ENCODE measurements around the gene PRDM8.
A peak's percentile ranks its signal among the peaks of the same experiment; 100 is the strongest.
"Not testable (repeated sequence)": the region's sequence is repeated elsewhere in the genome, so short reads cannot be mapped to it uniquely, and the experiment has no call there.

PRDM8 gene

DNA sequence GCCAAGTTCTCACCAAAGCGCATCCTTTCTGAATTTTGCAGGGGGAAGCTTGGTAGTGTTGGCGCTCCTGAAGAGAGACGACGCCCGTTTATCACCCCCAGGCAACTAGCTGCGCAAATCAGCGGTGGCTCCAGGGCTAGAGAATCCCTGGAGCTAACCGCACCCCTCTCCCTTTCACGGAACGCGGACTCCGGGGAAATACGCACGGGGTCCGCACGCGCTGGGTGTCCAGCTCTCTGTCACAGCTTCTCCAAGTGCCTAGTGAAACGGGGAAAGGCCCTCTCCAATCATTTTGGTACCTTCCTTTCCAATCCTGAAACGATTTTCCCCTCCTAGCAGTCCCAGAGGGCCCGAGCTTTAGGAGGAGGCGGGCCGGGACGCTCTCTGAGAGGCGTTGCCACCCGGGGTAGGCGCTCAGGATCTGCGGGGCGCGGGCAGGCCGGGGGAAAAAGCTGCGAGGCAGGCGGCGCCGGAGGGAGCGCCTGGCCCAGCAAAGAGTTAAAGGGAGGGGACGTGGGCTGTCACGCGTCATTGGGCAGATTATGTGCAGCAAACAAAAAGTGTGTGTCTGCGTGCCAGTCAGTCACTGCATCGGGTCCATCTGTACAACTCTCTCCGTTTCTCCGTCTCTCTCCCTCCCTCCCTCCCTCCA is at the start of gene PRDM8:
Gene PRDM8, plus strand, starts transcription at position 582 of the 652 bp plus-strand sequence. CDS start 2,578 bp downstream, outside the sequence.
- no peak for DNase-seq (ENCODE audit: low read depth in 2 of 2)

DNA sequence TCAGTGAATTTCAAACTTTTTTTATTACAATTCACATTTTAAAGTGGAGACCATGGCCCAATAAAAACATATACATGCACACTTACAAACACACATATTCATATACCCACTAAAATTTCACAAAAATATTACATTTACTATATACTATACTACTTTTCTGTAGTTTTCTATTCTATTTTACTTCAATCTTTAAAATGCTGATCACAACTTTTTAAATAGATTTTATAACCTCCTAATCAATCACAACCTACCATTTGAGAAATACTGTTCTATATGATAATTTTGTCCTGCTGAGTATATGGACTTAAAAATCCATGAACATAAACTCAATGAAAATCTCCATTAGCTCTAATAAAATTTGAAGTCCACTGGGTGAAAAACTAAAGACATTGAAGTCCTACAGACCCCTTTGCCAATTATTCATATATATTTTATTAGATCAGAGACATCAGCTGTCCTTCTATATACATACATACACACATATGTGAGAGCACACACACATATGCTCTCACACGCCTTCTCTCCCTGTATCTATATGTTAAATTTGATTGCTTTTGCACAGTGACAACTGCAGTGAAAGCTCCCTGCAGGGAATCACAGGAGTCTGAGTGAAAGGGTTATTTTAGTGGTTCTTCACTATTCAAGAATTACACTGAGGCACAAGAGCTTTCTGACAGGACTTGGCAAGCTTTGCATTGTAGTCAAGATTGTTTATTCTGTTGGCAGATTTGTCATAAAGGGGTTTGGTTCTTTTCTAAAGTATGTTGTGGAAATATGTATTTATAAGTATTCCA is 46.7 kb upstream of the PRDM8 start:
- DNase-seq (ENCODE audit: low read depth in 2 of 2) = no peak

DNA sequence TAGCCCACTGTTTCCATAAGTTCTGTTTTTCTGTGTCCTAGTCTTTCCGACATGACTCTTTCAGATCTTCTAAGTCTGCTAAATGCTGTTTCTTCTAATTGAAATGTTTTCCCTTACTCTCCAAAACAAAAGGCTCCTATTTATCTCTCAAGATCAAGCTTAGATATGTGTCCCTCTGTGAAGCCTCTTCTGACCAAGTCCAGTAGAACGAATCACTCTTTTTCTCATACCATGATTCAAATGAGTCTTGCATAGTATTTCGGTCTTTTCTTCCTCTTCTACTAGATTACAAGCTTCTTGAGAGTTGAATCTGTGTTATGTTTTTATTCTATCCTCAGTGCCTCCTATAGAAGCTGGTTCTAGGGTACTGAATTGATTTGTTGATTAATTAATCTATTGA is 45.3 kb upstream of the PRDM8 start:
- DNase-seq (ENCODE audit: low read depth in 2 of 2) = no peak

DNA sequence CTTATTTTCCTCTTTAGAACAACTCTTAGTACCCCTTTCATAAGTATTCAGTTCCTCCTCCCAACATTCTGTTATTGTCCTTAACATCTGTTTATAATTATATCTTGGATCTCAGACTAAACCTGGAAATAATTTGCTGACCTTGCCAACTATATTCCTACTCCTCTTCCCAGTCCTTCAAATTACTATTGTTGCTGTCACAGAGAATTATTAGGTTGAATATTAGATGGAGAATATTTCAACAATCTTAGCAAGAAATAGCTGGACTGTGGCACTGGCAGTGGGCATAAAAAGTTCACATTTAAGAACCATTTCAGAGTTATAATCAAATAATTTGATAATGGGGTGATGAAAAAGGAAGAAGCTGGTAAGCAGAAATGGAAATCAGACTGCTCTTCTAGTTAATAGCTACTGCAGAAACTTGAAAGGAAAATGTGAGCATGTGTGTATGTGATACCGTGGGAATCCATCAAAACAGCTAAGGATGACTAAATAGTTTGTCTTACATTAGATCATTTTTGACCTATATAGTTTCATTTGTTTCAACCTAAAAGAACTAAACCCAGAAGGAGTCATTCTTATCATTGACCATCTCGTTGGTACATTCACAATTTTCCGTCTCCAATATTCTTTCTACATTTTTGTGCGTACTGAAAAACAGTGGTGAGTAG is 43.3 kb upstream of the PRDM8 start:
- peak in 1 of 2 experiments; percentile 18 for DNase-seq (ENCODE audit: low read depth in 2 of 2)

DNA sequence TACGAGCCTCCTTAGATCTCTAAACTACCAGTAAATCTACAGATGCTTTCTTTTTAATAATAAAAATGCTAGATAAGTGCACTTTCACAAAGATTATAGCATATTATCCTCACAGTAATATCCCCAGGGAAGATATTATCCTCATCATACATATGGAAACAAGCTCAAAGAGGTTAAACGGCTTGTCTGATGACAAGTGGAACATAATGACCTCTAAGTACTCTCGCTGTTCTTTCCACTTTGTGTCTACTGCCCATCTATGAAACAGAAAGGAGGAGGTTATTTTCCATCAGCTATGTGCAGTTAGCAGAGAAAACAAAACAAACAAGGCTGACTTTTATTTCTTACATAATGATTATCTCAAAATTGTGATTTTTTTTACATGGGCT is 42.8 kb upstream of the PRDM8 start:
- DNase-seq (ENCODE audit: low read depth in 2 of 2) = no peak

DNA sequence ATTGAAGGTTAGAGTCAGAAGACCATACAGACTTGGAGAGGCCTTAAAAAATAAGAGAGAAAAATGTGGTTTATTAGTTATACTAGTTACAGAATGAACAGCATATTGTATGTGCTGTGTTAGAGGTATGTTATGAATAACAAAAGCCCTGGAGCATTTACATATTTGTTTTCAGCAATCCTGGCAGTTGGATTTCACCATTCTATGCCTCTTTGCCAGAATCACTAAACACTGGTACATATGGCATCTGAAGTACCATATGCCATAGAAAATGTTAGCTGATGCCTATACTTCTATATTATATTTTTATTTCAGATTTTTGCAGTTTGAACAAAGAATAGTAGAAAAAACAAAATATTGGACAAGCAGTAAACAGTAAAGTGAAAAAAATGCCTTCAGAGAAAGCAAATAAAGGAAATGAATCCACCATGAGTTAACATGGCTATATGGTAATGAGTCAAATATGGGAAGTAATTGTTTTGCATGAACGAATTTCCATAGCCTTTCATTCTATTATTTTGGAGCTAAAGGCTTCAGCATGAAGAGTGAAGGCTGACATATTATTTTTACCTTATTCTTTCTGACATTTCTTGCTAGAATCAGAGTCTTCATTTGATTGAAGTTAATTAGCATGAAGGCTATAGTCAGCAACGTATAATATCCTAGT is 41.9 kb upstream of the PRDM8 start:
- no peak for DNase-seq (ENCODE audit: low read depth in 2 of 2)

DNA sequence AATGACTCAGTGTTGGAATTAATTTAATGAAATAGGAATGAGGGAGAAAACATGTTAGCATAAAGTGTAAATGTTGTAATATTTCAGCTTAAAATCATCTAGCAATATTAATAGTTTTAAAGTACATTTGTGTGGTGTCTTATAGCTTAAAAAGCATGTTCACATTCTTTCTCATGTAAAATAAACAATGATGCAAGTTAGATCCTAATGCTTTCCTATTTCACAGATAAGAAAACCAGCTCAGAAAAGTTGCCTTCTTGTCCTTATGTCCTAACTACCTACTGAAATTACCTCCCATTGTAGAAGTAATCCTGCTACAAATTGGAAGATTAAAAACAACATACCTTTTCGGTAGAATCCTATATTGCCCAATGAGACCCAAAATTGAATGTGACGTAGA is 40.9 kb upstream of the PRDM8 start:
- no peak for DNase-seq (ENCODE audit: low read depth in 2 of 2)

DNA sequence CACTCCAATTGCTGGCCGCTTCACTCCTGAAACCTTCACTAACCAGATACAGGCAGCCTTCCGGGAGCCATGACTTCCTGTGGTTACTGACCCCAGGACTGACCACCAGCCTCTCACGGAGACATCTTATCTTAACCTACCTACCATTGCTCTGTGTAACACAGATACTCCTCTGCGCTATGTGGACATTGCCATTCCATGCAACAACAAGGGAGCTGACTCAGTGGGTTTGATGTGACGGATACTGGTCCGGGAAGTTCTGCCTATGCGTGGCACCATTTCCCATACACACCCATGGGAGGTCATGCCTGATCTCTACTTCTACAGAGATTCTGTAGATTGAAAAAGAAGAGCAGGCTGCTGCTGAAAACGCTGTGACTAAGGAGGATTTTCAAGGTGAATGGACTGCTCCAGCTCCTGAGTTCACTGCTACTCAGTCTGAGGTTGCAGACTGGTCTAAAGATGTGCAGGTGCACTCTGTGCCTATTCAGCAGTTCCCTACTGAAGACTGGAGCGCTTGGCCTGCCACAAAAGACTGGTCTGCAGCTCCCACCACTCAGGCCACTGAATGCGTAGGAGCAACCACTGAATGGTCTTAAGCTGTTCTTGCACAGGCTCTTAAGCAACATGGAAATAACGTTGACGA is 35.8 kb upstream of the PRDM8 start:
- no peak for DNase-seq (ENCODE audit: low read depth in 2 of 2)

DNA sequence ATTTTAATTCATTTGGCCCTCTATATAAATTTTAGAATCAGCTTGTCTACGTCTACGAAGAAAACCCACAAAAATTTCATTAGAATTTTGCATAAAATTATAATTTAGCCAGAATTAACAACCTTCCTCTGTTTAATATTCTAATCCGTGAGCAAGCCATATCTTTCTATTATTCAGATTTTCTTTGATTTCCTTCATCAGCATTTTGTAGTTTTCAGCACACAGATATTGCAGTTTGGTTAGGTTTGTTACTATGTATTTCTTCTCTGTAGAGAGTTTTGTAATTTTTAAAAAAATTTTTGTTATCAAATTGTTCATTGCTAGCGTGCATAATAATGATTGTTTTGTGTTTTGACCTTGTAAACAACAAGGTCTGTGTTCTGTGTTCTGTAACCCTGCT is 34.9 kb upstream of the PRDM8 start:
- DNase-seq (ENCODE audit: low read depth in 2 of 2) = no peak

DNA sequence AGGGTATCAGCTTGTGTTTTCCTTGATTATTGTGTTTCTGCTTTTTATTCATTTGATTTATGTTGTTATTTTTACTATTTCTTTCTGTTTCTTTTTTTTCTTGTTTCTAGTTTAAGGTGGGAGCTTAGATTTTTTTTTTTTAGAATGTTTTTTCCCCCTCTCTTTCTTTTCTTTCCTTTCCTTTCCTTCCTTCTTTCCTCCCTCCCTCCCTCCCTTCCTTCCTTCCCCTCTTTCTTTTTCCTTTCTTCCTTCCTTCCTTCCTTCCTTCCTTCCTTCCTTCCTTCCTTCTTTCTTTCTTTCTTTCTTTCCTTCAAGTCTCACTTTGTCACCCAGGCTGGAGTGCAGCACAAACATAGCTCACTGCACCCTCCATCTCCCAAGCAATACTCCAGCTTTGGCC is 31.4 kb upstream of the PRDM8 start:
- DNase-seq (ENCODE audit: low read depth in 2 of 2) = no peak

DNA sequence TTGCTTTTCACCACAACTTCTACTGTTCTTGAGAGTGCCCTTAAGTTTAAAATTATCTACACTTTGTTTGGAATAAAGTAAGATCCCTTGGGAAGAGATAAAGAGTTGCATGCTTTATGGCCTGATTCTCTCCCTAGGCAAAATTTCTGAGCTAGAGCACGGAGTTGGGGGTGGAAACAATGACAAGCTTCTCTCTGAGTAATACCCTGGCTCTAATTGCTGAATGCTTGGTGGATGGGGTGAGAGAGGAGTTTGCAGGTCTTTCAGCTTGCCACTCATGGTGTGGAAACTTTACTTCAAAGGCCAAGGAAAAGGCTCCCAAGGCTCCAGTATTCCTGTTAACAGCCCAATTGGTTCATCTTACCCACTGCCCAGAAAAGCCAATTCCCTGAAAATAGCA is 26.1 kb upstream of the PRDM8 start:
- DNase-seq (ENCODE audit: low read depth in 2 of 2) = peak in 1 of 2 experiments; percentile 29

DNA sequence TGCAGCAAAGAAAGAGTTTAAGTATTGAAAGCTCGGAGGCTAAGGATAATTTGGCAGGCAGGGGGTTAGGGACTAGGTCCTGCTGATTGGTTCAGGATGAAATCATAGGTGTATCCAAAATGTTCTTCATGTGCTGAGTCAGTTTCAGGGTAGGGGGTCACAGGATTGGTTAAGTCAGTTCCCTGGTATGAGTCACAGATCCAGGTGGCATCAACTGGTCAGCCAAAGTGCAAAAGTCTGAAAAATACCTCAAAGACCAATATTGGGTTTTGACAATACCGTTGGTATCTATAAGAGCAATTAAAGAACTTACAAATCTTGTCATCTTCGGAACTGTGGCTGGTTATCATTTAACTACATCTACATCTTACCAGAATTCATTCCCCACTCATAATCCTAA is 25.6 kb upstream of the PRDM8 start:
- DNase-seq (ENCODE audit: low read depth in 2 of 2) = no peak

DNA sequence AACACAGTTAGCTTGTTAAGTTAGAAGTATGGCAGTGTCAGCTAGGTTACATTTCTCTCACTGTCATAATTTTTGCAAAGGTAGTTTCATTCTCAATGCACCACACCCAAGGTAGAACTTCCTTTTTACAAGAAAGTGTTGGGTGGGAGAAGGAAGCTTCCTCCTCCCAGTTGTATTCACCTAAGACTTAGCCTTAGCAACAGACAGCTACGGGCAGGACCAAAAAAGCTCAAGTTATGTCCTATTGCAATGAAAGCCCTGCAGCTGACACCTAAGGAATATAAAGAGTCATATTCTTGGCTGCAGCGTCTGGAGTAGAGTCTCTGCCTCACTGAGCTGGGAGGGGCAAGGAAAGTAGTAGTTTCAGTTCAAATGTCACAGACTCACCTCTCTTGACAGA is 25.1 kb upstream of the PRDM8 start:
- no peak for DNase-seq (ENCODE audit: low read depth in 2 of 2)

DNA sequence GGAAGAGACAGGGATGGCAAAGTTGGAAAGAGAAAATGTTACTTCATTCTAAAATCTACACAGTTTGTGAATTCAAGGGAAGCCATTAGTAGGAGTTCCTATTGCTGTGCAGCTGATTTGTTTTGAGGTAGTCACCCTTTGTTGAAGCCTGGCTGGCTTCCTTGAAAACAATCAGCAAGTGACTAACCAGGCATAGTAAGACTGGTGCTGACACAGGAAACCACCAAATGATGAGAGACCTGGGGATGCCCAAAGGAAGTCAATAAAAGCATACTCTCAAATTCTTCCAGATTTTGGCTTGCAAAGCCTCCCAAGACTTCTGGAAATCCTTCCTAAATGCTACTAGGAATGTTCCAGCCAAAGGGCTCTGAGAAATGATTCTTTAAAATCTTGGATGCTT is 23.9 kb upstream of the PRDM8 start:
- peak; percentile 35 to 36 for DNase-seq (ENCODE audit: low read depth in 2 of 2)

DNA sequence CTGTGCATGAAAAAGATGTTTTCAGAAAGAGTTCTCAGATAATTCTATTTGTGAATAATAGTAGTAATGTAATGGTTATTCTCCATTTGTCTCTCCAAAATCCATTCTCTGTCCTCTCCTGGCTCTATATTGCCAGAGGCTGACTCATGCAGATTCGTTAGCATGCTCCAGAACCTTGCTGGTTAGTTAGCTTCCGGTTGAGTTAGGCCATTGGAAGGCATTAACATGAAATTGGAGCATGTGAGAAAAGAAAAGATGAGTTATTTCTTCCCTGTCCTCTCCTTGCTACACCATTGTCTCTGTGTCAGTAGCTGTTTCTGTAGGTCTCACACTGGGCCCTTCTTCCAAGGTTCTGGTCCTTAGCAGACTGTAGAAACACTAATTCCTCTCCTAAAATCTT is 23.5 kb upstream of the PRDM8 start:
- peak in 1 of 2 experiments; percentile 31 for DNase-seq (ENCODE audit: low read depth in 2 of 2)

DNA sequence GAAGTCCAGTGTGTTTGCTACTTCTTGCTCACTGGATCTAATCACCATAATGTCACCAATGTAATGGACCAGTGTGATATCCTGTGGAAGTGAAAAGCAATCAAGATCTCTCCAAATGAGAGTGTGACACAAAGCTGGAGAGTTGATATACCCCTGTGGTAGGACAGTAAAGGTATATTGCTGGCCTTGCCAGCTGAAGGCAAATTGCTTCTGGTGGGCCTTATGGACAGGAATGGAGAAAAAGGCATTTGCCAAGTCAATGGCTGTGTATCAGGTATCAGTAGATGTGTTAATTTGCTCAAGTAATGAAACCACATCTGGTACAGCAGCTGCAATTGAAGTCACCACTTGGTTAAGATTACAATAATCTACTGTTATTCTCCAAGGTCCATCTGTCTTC is 19.5 kb upstream of the PRDM8 start:
- DNase-seq (ENCODE audit: low read depth in 2 of 2) = not testable (repeated sequence)

DNA sequence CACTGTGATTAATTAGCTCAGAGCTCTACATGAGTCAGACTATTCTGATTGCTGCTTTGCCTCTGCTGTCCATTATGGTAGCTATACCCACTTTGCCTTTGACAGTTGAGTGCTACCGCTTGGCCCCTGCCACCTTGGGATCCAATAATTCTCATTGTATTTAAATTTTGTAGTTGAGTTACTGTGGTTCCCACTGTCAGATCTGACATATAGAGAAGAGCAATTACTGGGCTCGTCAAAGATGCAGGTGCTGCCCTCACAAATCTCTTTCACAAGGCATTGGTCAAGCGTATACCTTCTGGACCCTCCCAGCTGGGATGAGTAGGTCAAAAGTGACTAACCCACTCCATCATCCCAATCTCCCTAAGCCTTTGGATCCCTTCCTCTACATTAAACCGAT is 18.3 kb upstream of the PRDM8 start:
- DNase-seq (ENCODE audit: low read depth in 2 of 2) = no peak

DNA sequence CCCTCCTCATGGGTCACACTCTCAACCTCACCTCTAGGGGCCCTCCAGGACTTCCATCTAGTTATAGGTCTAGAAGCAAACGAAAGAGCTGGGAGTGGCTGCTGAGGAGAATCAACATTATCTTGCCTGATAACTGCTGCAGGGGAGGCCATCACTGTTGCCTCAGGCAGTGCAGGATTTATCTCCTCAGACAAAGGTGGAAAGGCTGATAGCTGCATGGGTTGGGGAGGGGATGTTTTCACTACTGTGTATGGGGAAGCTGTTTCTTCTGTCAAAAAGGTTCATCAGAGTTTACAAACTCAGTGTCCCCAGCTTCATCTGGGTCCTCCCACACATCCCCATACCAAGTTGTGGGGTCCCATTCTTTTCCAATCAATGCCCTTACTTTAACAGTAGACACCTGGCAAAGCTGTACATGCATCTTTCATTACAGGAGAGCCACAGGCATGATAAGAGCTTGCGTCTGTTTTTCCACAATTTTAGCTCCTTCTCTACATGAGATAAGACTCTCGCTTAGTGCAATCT is 17.6 kb upstream of the PRDM8 start:
- DNase-seq (ENCODE audit: low read depth in 2 of 2) = no peak

DNA sequence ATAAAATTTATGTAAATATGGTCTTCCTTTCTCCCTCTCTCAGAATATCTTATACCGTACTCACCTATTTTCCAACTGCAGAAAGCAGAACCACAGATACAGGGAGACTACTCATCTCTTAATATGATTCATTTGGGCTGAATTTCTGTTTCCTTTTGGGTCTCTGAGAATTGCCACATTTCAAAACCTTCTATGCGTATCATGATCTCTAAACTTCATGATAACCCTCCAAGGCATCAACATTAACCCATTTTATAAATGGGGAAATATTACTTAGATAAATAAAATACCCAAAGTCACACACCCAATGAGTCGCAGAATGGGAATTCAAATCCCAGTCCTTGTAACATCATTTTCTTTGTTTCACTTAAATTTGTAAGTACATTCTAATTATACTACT is 16.6 kb upstream of the PRDM8 start:
- no peak for DNase-seq (ENCODE audit: low read depth in 2 of 2)

DNA sequence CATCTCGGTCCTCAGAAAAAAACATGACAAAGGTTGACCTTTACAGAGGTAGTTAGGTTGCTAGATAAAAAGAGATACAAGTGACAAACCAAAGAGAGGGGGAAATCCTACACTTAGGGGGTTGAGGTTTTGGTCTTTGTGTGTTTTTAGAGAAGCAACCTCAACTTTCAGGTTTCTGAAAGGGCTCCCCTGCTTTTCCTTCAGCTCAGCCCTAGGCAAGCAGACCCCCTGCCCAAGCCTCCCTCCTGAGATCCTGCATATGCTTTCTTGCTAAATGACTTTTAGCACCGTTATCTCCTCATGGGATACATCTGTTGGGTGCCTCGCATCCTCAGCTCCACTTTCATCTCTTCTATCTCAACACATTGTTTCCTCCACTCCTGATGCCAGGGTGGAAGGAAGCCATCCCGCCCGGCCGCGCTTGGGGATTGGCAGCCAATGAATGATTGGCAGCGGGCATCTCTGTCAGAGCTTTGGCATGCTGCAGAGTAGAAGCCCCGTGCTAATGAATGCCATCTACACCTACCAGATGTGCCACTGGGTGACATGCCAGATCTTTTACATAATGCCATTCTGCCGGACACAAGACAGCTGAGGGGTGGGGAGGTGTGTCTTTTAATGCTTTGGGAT is 15.0 kb upstream of the PRDM8 start:
- DNase-seq (ENCODE audit: low read depth in 2 of 2) = no peak

All from fibroblast of skin of left biceps (primary cell).